Femur (tissue), 1 donor: ENCODE measurements around the gene RAB19.
A peak's percentile ranks its signal among the peaks of the same experiment; 100 is the strongest.

Source experiments
- DNase-seq: peaks from one replicate; pipeline ENCODE4 v3.0.0-alpha.2; 2017

Gene RAB19

GRCh38 chr7:140403878-140404564 is at the start of gene RAB19:
TSS of gene RAB19 (plus strand) at chr7:140404058. CDS start at chr7:140407647, 3,589 bp downstream.
- DNase-seq = no peak

- no peak for DNase-seq
These were observed 45.8 kb upstream of the RAB19 start for GRCh38 chr7:140358024-140358411.

- no peak for DNase-seq
These were observed 45.3 kb upstream of the RAB19 start for GRCh38 chr7:140358412-140359051.

- DNase-seq = no peak
These were observed 43.1 kb upstream of the RAB19 start for GRCh38 chr7:140360697-140361229.

- no peak for DNase-seq
These were observed 39.0 kb upstream of the RAB19 start for GRCh38 chr7:140364819-140365218.

GRCh38 chr7:140367528-140367927 is 36.3 kb upstream of the RAB19 start:
- DNase-seq = no peak

- no peak for DNase-seq
These were observed 34.6 kb upstream of the RAB19 start for GRCh38 chr7:140369294-140369693.

- no peak for DNase-seq
These were observed 28.5 kb upstream of the RAB19 start for GRCh38 chr7:140375323-140375722.

- no peak for DNase-seq
These were observed 27.7 kb upstream of the RAB19 start for GRCh38 chr7:140375892-140376730.

- DNase-seq = no peak
These were observed 19.7 kb upstream of the RAB19 start for GRCh38 chr7:140383954-140384713.

GRCh38 chr7:140384894-140385545 is 18.8 kb upstream of the RAB19 start:
- DNase-seq = no peak

- no peak for DNase-seq
These were observed 14.4 kb upstream of the RAB19 start for GRCh38 chr7:140389445-140389844.

- no peak for DNase-seq
These were observed 13.8 kb upstream of the RAB19 start for GRCh38 chr7:140390034-140390433.

GRCh38 chr7:140390466-140391190 is 13.2 kb upstream of the RAB19 start:
- DNase-seq = no peak

GRCh38 chr7:140391634-140392033 is 12.2 kb upstream of the RAB19 start:
- DNase-seq = no peak

- no peak for DNase-seq
These were observed 10.0 kb upstream of the RAB19 start for GRCh38 chr7:140393756-140394306.

GRCh38 chr7:140397784-140398750 is 5.8 kb upstream of the RAB19 start, which contains the start of gene SLC37A3:
TSS of gene SLC37A3 (minus strand) at chr7:140398530. CDS start at chr7:140382526, 16,004 bp downstream.
- peak; percentile 90 for DNase-seq

- DNase-seq = no peak
These were observed 5.0 kb upstream of the RAB19 start for GRCh38 chr7:140398821-140399220.

- DNase-seq = no peak
These were observed 3.5 kb upstream of the RAB19 start for GRCh38 chr7:140400381-140400780.
